Testis (tissue), 2 donors: ENCODE results near the gene ANGPT4.

Experiments
- CTCF ChIP-seq, 3 experiments: fragments of 450-650 bp in 2 of 3; fragments of 200-600 bp in 1 of 3; sonication (generic) in 1 of 3; IDR thresholded peaks; one replicate each; pipeline ENCODE4 v1.5.1; 2016 to 2019; ENCODE audit warnings: antibody characterized with exemption in 3 of 3, mild to moderate bottlenecking in 2 of 3, moderate library complexity in 1 of 3
- POLR2A ChIP-seq: fragments of 450-650 bp; IDR thresholded peaks from one replicate; pipeline ENCODE4 v1.6.1; 2017; ENCODE audit warnings: antibody characterized with exemption, mild to moderate bottlenecking, moderate library complexity

- TF ChIP-seq CTCF (IDR thresholded peaks at IDR 0.05), result no peak
- no peak for TF ChIP-seq POLR2A
These were observed 94.9 kb downstream of the ANGPT4 start for GRCh38 chr20:821046-821730.
